ENCODE measurements around the gene VSIR. TPM values are rescaled to one million over a fixed set of nuclear protein-coding genes. Genes with fewer than 3 reads are reported as not detected.

VSIR gene
- total RNA-seq, 4 donors from 2014 or later, result 54.3 to 77.0 (median 61.6) TPM

GRCh38 chr10:71790749-71791440 lies 17.6 kb upstream of the VSIR start:
- no peak overlapping the region for H3K4me3 ChIP-seq
- DNase-seq, result no peak
- TF ChIP-seq EP300 (IDR thresholded peaks at IDR 0.05; ENCODE audit: low read depth), result no peak

GRCh38 chr10:71789871-71790270 lies 16.6 kb upstream of the VSIR start:
- 87% methylated on average over 8 of the region's 10 CpGs; no CpG with 5 or more reads in 1 of the 2 donors for WGBS, 2 donors (ENCODE audit: low coverage in 1 of 2)
- intact Hi-C loops (cut with DNase I; ENCODE audit: low total_unique reads), result loop anchor here (5.0 kb wide), 1 partner anchor 1377 kb away; the partner anchor contains the start of genes ECD and FAM149B1
- no peak for TF ChIP-seq CTCF (IDR thresholded peaks at IDR 0.05)
- TF ChIP-seq POLR2AphosphoS5 (IDR thresholded peaks at IDR 0.05), result no peak
- TF ChIP-seq POLR2A (IDR thresholded peaks at IDR 0.05), result no peak
- no peak for TF ChIP-seq EP300 (IDR thresholded peaks at IDR 0.05; ENCODE audit: low read depth)
- no peaks in the 10 kb centered on the region for H3K9me3 ChIP-seq
- no peak overlapping the region for H3K27ac ChIP-seq
- no peak overlapping the region for H3K4me3 ChIP-seq
- in situ Hi-C loops (cut with MboI; ENCODE audit: low pct_ligation_motif_present in 1 of 4, low pct_unique_long_range_greater_than_20kb in 1 of 4, low sequenced_read_pairs in 3 of 4), result no loop called here
- no peaks in the 10 kb centered on the region for H3K27me3 ChIP-seq
- DNase-seq, result no peak
- H3K4me1 ChIP-seq, result no peaks in the 10 kb centered on the region
- H3K36me3 ChIP-seq, result no peaks in the 10 kb centered on the region

More at GRCh38 chr10:71790749-71791440, 17.6 kb upstream of the VSIR start:
- no peaks in the 10 kb centered on the region for H3K27me3 ChIP-seq
- H3K27ac ChIP-seq, result no peak overlapping the region
- no peaks in the 10 kb centered on the region for H3K4me1 ChIP-seq
- H3K36me3 ChIP-seq, result no peaks in the 10 kb centered on the region
- intact Hi-C loops (cut with DNase I; ENCODE audit: low total_unique reads) (no loop called here), in situ Hi-C loops (cut with MboI; ENCODE audit: low pct_ligation_motif_present in 1 of 4, low pct_unique_long_range_greater_than_20kb in 1 of 4, low sequenced_read_pairs in 3 of 4) (no loop called here)
- 80% methylated on average over 17 of the region's 17 CpGs; no CpG with 5 or more reads in 1 of the 2 donors for WGBS, 2 donors (ENCODE audit: low coverage in 1 of 2)
- no peaks in the 10 kb centered on the region for H3K9me3 ChIP-seq

GRCh38 chr10:71788954-71789353 lies 15.6 kb upstream of the VSIR start:
- Histone ChIP-seq H3K9me3 (no peaks in the 10 kb centered on the region), H3K36me3 (no peaks in the 10 kb centered on the region), H3K27me3 (no peaks in the 10 kb centered on the region), H3K4me3 (no peak overlapping the region), H3K27ac (no peak overlapping the region), H3K4me1 (no peaks in the 10 kb centered on the region)
- TF ChIP-seq CTCF (IDR thresholded peaks at IDR 0.05) (no peak), POLR2AphosphoS5 (IDR thresholded peaks at IDR 0.05) (no peak), EP300 (IDR thresholded peaks at IDR 0.05; ENCODE audit: low read depth) (no peak), POLR2A (IDR thresholded peaks at IDR 0.05) (no peak)
- WGBS, 2 donors (ENCODE audit: low coverage in 1 of 2), result 86% methylated on average over 7 of the region's 8 CpGs; no CpG with 5 or more reads in 1 of the 2 donors
- in situ Hi-C loops (cut with MboI; ENCODE audit: low pct_ligation_motif_present in 1 of 4, low pct_unique_long_range_greater_than_20kb in 1 of 4, low sequenced_read_pairs in 3 of 4), result no loop called here
- intact Hi-C loops (cut with DNase I; ENCODE audit: low total_unique reads), result loop anchor here (5.0 kb wide), 1 partner anchor 1378 kb away; the partner anchor contains the start of genes ECD and FAM149B1
- no peak for DNase-seq

GRCh38 chr10:71784679-71785272 lies 11.5 kb upstream of the VSIR start:
- Histone ChIP-seq H3K27me3 (no peaks in the 10 kb centered on the region), H3K4me1 (peaks cover 0 to 9% (median 0%) of the 10 kb centered on the region in 4 donors), H3K27ac (no peak overlapping the region), H3K36me3 (no peaks in the 10 kb centered on the region), H3K4me3 (no peak overlapping the region), H3K9me3 (no peaks in the 10 kb centered on the region)
- 88 to 91% methylated on average over 4 to 18 of the region's 18 CpGs for WGBS, 2 donors (ENCODE audit: low coverage in 1 of 2)
- no peak for DNase-seq
- TF ChIP-seq EP300 (IDR thresholded peaks at IDR 0.05; ENCODE audit: low read depth) (no peak), CTCF (IDR thresholded peaks at IDR 0.05) (no peak), POLR2A (IDR thresholded peaks at IDR 0.05) (no peak), POLR2AphosphoS5 (IDR thresholded peaks at IDR 0.05) (no peak)
- in situ Hi-C loops (cut with MboI; ENCODE audit: low pct_ligation_motif_present in 1 of 4, low pct_unique_long_range_greater_than_20kb in 1 of 4, low sequenced_read_pairs in 3 of 4), result no loop called here
- intact Hi-C loops (cut with DNase I; ENCODE audit: low total_unique reads), result loop anchor here (5.0 kb wide), 1 partner anchor 1383 kb away; the partner anchor contains the start of genes ECD and FAM149B1

Data from transverse colon (tissue), 4 donors.